D341Med (cell line): Measurements from ENCODE around the gene DVL2.
"Not testable (repeated sequence)": the region's sequence is repeated elsewhere in the genome, so short reads cannot be mapped to it uniquely, and the experiment has no call there.

ENCODE experiments used
- DNase-seq: peaks from one replicate; pipeline ENCODE4 v3.0.0; 2012; ENCODE audit warnings: low spot score

Gene DVL2

DNA sequence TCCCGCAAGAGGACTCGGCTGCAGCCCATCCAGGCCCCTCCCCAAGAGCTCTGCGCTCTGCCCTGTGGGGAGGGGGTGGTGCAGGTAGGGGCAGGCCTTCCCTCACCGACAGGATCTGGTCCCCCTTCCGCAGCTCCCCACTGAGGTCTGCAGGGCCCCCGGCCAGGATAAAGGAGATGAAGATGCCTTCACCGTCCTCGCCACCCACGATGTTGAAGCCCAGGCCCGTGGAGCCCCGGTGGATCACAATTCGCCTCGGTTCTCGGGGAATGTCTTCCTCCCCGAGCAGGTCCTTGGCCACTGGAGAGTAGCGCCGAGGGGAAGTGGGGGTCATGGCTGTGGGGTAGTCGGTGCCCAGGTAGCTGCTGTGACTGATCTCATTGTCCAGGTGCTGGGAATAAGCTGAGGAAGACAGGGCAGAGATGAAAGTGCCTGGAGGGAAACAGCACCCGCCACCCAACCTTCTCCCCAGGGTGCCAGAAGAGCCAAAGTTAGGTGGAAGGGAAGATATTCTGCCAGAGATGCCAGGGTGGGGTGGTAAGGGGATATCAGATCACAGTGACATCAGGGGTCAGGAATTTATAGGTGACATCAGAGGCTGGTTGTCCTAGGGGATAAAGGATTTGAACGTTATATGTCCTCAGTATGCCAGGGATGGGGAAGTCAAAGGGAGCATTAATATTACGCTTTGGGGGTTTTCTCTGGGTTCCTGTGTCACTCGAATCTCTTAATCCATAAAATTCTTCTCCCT, 37.5 kb downstream of the DVL2 start:
- DNase-seq: no peak

DNA sequence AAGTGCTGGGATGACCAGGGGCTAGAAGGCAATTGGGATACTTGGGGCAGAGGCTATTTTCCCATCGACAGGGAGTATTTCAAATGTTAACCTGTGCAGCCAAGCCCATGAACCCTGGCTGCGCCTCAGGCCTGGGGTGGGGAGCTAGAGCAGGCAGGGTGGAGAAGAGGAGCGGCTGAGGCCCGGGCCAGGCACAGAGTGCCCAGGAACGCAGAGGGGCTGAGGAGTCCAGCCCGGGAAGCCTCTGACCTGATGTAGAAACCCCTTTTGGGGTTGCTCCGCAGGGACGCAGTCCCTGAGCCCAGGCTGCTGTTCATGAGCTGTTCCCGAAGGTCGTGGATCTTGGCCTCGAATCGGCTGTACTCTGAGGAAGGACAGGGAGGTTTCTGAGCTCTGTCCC, 38.3 kb downstream of the DVL2 start:
- DNase-seq: no peak

DNA sequence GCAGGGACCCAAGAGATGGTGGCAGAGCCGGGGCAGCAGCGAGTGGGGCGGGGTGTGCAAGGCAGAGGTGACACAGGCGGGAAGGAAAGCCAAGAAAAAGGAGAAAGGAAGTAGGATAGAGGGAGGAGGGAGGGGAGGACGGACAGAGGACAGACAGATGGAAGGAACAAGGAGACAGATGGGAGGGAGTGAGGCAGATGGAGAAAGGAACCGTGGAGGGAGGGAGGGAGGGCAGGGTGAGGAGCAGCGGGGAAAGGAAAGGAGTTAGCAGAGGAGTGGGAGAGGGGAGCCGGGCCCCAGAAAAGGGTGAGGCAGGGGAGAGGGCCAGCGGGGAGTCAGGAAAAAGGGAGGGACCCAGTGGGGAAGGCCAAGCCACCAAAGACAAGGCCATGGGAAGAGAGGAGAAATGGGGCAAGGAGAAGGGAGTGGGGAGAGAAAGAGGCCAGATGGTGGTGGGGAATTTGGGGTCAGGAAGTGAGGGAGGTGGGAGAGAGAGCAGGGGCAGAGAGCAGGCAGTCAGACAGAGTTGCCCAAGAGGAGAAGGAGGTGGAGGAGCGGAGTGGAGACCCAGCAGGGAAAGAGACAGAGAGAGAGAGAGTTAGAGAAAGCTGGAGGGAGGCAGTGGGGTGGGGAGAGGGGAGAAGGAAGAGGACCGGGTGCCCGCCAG, 41.9 kb downstream of the DVL2 start:
- peak; percentile 49 for DNase-seq

DNA sequence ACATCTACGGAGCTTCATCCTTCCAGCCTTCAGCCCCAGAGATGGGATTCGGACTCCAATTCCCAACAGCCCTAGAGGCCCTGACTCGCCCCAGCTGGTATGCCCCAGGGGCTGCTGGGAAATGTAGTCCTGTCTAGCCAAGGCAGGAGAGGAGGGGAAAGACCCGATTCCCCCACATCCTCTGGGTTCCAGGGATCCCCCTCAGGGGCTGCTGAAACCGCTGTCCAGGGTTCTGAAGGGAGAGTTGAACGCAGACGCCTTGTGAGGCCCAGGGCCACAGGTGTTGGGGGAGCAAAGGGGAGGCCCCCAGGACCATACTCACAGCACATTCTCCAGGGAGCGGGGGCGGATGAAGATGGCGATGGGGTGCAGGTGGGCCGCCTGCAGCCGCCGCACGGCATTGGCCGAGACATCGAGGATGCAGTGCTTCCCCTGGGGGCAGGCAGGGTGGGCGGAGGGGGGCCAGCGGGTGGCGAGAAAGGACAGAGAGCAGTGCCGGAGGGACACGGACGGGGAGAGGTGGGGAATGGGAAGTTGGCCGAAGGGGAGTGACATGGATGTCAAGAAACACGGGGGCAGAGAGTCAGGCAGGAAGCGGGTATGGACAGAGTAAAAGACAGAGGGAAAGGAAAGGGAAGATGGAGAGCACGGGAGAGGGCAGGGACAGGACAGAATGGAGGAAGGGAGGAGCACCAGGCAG, 42.6 kb downstream of the DVL2 start:
- peak; percentile 78 for DNase-seq

DNA sequence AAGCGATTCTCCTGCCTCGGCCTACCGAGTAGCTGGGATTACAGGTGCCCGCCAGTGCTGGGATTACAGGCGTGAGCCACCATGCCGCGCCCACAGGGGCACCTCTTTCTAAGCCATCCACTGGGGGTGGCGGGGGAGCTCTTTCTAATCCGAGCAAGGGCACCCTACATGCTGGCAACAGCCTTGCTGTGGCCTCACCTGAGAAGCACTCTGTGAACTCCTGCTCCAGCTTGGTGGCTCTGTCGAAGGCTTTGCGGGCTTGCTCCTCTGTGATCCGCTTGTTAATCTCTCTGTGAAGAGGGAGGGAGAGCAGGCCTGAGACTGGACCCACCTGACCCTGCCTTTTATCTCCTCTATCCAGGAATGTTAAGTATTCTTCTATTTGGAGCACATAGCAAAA, 43.2 kb downstream of the DVL2 start:
- no peak for DNase-seq

DNA sequence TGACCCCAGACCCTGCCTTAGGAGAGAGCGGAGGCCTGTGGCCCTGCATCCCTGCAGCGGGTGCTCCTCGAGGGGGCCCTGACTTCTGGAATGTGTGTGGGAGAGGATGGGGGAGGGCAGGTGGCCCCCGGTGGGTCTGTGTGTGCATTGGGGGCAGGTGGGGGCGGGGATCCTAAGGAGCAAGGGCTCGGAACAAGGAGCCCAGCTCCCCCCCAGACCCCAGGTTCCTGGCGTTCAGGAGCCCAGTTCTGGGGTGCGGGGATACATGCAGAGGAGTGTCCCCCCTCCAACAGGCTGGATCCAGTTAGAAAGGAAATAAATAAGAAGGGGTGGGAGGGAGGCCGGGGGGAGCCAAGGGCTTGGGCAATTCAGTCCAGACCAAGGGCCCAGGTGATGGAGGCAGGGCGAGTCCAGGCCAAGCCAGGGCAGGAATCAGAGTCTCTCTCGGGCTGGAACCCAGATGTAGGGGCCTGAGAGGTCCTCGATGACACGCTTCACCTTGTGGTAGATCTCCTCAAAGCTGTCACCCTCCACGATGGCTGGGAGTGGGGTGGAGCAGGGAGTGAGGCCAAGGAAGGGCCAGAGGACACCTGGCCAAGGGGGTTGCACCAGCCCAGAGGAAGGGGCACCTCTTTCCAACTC, 43.9 kb downstream of the DVL2 start:
- DNase-seq: no peak

DNA sequence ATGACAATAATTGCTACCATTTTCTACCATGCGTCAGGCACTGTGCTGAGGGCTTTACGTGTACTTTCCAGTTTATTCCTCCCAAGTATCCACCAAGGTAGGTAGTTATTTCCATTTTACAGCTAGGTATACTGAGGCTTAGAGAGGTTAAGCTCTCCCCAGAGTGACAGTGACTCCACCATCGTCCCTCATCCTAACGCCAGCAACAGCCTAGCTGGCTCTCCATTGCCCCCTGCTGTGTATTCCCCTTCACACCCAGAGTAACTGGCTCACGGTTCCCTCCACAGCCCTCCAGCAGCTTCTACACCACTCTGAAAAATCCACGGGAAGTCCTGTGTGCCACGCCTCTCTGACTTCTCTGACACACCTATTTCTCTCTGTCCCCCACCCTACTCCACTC, 48.1 kb downstream of the DVL2 start:
- DNase-seq: no peak

DNA sequence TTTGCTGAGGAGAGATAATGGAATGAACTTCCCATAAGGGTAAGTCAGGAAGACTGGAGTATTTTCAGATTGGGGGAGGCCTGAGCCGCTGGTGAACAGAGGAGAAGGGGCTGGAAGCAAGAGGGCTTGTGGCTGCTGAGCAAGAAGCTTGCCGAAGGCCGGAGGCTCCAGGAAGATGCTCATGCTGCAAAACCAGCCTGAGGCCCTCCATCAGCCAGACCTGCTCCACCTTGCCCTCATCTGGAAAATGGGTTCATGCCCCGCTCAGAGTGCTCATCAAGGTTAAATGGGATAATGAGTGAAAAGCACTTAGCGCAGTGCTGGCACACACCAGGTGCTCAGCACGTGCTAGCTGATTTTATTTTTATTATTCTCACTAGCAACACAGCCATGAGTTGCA, 49.7 kb downstream of the DVL2 start:
- no peak for DNase-seq

DNA sequence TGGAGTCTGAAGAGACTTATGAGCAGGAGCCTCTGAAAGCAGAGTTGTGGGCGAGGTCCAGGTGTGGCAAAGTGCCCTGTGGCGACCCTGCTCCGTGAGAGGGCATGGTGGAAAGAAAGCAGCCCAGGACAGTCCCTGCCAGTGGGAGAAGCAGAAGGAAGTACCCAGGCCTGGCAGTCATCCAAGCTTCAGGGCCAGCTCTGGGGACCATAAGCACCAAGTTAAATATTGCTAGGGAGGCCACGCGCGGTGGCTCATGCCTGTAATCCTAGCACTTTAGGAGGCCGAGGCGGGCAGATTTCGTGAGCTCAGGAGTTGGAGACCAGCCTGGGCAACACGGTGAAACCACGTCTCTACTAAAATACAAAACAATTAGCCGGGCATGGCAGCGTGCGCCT, 50.2 kb downstream of the DVL2 start:
- no peak for DNase-seq

DNA sequence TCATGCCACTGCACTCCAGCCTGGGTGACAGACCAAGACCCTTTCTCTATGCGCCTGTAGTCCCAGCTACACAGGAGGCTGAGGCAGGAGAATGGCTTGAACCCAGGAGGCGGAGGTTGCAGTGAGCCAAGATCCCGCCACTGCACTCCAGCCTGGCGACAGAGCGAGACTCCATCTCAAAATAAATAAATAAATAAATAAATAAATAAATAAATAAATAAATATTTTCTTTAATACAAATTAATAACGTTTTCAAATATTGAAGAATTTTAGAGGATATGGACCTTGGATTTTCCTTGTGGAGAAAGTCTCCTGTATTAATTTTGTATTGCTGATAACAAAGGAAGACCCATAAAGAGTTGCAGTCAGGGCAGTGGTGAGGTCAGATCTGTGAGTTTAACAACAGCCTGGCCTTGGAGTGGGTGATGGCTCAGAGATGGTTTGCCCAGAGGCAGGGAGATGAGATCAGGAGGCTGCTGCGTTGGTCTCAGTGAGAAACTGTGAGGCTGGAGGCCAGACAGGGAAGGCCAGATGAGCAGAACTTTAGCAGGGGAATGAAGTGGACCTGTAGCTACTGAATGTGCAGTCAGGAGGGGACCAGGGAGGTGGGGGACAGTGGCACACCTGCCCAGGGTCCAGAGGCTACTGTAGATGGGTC, 50.8 kb downstream of the DVL2 start:
- no peak for DNase-seq

DNA sequence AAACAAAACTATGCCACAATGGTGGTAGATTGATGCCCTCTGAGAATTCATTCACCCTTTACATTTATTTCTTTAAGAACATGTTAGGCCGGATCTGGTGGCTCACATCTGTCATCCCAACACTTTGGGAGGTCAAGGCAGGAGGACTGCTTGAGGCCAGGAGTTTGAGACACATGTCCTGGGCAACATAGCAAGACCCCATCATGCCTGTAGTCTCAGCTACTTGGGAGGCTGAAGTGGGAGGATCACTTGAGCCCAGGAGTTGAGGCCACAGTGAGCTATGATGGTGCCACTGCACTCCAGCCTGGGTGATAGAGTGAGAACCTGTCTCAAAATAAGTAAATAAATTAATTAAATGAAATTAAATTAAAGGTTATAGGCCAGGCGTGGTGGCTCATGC, 52.2 kb downstream of the DVL2 start:
- not testable (repeated sequence) for DNase-seq

DNA sequence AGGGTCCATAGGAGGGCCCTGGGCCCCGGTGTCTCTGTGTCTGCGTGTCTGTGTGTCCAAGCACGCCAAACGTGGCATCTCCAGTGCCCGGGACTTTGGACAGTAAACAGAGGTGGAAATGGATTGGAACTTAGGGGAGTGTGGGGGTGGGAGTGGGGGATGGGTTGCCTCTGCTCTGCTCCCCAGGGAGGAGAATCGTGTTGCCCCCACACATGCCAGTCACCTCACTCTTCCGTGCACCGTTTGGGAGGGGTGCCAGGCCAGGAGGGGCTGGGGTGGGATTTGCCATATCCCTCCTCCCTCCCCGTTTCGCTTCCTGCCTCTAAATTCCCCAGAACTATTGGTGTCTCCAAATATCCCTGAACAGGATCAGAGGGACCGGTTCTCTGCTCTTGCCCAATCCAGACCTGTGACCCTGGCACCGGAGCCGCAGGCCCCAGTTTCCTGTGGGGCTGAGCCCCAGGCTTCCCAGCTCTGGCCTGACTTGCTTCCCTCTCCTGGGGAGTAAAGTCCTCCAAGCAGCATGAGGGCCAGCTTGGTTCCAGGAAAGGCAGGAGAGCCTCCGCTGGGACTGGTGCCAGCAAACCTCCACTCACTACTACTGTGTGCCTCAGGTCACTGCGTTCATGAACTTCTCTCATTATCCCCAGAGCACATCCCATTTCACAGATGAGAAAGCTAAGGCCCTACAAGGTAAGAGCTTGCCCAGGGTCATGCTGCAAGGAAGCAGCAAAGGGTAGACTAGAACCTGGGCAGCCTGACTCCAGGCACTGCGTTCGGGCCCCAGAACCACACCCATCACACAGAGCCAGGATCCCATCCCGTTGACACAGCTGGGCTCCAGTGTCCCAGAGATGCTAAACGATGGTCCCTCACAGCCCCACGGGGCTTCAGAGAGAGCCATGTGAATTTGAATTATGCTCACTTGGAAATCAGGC, 54.7 kb downstream of the DVL2 start, which contains the start of gene ASGR1:
TSS of gene ASGR1 (minus strand) at position 54 of the 938 bp plus-strand sequence. CDS start 807 bp downstream, outside the sequence.
- no peak for DNase-seq

DNA sequence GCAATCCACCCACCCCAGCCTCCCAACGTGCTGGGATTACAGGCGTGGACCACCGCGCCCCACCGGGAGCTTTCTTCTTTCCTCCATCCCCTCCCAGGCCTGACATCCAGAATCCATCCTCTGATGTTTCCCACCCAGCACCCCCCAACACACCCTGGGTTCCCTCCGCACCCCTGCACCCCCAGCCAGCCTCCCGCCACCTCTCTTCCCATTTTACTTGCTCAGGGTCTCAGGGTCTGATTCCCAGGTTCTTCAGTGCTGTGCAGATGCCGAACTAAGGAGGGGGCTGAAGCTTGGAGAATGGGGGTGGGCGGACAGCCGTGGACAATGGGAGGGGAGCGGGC, 55.4 kb downstream of the DVL2 start:
- DNase-seq: peak; percentile 6

DNA sequence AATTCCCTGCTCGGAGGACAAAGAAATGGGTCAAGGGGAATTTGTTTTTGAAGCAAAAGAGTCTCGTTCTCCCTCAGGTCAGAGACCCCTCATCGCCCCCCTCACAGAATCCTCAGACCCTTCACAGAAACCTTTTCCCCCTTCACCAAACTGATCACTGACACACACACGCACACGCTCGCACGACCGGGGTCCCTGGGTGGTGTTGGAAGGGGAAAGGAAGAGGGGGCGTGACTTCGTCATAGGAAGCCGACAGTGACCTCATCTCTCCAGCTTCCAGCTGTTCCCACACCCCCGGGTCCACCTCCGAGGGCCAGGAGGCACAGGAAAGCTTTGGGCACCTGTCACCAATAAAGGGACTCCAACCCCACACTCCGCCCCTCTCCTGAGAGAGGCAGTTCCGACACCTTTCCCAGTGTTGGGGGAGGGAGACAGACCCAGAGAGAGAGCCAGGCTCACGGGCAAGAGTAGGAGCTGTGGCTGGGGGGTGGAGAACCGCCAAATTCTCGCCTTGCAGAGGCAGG, 56.3 kb downstream of the DVL2 start:
- DNase-seq: peak; percentile 16

DNA sequence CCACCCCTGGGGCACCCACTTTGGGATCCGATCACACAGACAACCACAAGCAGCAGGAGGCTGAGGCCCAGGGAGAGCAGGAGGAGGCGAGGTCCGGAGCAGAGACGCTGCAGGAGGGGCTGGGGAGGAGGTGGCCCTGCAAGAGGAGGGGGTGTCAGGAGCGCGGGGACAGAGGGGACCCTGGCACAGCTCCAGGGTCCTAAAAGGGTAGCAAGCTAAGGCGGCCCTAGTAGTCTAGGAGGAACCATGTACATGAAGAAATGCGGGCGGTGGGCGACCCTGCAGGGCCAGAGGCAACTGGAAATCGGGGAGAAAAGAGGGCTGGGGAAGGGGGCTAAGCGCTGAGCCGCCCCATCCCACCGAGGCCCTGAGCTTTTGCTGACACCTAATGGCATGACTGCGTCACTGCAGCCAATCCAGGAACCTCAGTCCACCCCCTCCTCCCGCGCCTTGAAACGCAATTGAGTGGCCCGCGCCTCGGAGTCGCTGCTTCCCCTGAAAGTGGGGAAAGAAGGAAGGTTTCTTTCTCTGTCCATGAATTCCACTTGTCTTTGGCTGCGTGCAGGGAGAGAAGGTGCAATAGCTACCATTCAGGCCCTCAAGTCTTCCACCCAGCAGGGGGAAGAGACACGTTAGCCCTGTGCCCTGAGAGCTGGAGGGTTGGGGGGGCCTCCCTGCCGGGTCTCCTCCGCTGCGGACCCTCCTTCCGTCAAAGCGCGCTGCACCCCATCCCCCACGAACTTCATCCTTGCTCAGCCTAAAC, 56.9 kb downstream of the DVL2 start:
- peak; percentile 84 for DNase-seq

DNA sequence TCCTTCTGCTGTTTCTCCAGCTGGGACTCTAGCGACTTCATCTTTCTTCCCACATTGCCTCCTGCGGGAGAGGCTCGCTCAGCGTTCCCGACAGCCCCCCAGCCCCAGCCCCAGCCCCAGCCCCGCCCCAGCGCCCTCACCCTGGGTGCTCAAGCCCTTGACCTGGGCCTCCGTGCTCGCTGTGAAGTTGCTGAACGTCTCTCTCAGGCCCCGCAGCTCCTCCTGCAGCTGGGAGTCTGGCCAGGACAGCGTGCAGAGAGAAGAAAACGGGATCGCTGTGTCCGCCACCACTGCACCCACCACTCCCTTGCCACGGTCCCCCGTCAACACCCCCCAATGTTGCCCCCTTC, 57.5 kb downstream of the DVL2 start:
- DNase-seq: no peak

DNA sequence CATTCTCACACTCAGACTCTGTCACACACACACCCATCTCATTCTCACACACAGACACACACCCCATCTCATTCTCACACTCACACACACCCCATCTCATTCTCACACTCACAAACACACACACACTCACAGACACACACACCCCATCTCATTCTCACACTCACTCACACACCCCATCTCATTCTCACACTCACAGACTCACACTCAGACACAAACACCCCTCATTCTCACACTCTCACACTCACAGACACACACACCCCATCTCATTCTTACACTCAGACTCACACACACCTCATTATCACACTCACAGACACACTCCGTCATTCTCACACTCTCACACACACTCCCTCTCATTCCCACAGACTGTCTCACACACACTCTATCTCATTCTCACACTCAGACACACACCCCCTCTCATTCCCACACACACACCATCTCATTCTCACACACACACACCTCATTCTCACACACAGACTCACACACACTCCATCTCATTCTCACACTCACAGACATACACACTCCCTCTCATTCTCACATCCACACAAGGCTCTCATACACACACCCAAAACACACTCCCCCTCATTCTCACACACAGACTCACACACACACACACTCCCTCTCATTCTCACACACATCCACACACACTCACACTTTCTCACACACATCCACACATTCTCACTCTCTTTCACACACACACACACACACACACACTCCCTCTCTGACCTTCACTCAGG, 58.0 kb downstream of the DVL2 start:
- DNase-seq: no peak
